OCI-LY3 (cell line): Measurements from ENCODE around the gene CRISP3.

Experiments
- CTCF ChIP-seq: fragments of 200-600, 300-600 bp; sonication (generic); IDR thresholded peaks from 2 replicates; pipeline ENCODE4 v1.5.1; 2014; ENCODE audit warnings: antibody characterized with exemption, low read length, low read depth
- EZH2phosphoT487 ChIP-seq: fragments of 200-600 bp; shearing (Covaris generic); IDR thresholded peaks from 2 replicates; pipeline ENCODE4 v1.6.1; 2018; ENCODE audit warnings: antibody characterized with exemption, mixed run types, low read depth

DNA sequence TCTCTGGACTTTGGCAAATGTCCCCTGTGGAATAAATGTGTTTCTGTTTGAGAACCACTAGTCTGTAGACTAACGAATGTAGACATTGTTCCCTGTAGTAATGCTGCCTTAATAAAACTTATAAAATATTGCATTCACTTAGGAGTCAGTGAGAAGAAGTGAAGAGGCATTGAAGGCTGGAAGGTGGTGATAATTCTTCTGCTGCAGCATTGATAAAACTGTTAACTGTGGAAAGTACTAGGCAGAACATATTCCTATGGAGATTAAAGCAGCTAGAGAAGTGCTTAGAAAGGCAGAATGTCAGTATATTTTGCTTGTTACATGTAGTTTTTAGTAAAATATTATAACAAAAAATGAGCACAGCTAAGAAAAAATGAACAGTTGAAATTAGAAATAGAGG is 38.1 kb upstream of the CRISP3 start:
- TF ChIP-seq CTCF, result no peak
- no peak for TF ChIP-seq EZH2phosphoT487
